ENCODE data around the gene MZT2A.
"Not testable (repeated sequence)": the region's sequence is repeated elsewhere in the genome, so short reads cannot be mapped to it uniquely, and the experiment has no call there.

DNA sequence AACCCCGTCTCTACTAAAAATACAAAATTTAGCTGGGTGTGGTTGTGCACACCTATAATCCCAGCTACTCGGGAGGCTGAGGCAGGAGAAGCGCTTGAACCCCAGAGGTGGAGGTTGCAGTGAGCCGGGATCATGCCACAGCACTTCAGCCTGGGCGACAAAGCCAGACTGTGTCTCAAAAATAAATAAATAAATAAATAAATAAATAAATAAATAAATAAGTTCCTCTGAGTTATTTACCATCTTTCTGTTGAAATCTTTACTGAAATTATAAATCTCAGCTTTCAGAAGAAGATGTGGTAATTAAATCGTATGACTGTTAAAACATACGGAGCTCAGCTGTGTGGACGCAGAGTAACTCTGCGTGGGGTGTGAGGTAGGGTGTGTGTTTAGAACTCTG lies 44.2 kb downstream of the MZT2A start:
- TF ChIP-seq, protein P1, sequence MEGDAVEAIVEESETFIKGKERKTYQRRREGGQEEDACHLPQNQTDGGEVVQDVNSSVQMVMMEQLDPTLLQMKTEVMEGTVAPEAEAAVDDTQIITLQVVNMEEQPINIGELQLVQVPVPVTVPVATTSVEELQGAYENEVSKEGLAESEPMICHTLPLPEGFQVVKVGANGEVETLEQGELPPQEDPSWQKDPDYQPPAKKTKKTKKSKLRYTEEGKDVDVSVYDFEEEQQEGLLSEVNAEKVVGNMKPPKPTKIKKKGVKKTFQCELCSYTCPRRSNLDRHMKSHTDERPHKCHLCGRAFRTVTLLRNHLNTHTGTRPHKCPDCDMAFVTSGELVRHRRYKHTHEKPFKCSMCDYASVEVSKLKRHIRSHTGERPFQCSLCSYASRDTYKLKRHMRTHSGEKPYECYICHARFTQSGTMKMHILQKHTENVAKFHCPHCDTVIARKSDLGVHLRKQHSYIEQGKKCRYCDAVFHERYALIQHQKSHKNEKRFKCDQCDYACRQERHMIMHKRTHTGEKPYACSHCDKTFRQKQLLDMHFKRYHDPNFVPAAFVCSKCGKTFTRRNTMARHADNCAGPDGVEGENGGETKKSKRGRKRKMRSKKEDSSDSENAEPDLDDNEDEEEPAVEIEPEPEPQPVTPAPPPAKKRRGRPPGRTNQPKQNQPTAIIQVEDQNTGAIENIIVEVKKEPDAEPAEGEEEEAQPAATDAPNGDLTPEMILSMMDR (IDR thresholded peaks at IDR 0.05; ENCODE audit: low read depth, low read length): not testable (repeated sequence)
- TF ChIP-seq POLR2A (IDR thresholded peaks at IDR 0.05; ENCODE audit: extremely low read depth, insufficient read length); MYC (IDR thresholded peaks at IDR 0.05; ENCODE audit: low read depth, low read length): not testable (repeated sequence)
- TF ChIP-seq, protein P2, sequence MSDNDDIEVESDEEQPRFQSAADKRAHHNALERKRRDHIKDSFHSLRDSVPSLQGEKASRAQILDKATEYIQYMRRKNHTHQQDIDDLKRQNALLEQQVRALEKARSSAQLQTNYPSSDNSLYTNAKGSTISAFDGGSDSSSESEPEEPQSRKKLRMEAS (IDR thresholded peaks at IDR 0.05; ENCODE audit: low read depth, low read length): not testable (repeated sequence)

Measured in NB4 (cell line).